SK-N-SH treated with all-trans-retinoic acid at 6 μM for 48 hours (cell line): ENCODE results near the gene HELZ.

ENCODE experiments used
- ATAC-seq: fragments of 200-7000 bp; cut with Tn5 transposase; 3 replicates; pipeline ENCODE4 v1.9.1; 2020; ENCODE audit warnings: mild to moderate bottlenecking, moderate library complexity
- ARNTL ChIP-seq: fragments of 450-650 bp; formaldehyde crosslinking; IDR thresholded peaks from 2 replicates; pipeline ENCODE4 v1.5.0; 2020; ENCODE audit warnings: low read depth, mild to moderate bottlenecking, moderate library complexity, borderline replicate concordance
- BACH2 ChIP-seq: fragments of 250-450 bp; sonication (Bioruptor Pico); IDR thresholded peaks from 2 replicates; pipeline ENCODE4 v1.9.0; 2021; ENCODE audit warnings: mild to moderate bottlenecking, borderline replicate concordance
- CSDC2 ChIP-seq: fragments of 250-450 bp; sonication (Bioruptor Pico); IDR thresholded peaks from 2 replicates; pipeline ENCODE4 v1.5.0; 2020; ENCODE audit warnings: mild to moderate bottlenecking, moderate library complexity
- ISL1 ChIP-seq: fragments of 250-450 bp; sonication (Bioruptor Pico); IDR thresholded peaks from 2 replicates; pipeline ENCODE4 v2.1.2; 2022; ENCODE audit warnings: mild to moderate bottlenecking, moderate library complexity
- OSR1 ChIP-seq: fragments of 250-450 bp; sonication (Bioruptor Pico); IDR thresholded peaks from 2 replicates; pipeline ENCODE4 v1.8.0; 2022; ENCODE audit warnings: moderate library complexity, mild to moderate bottlenecking, inconsistent platforms
- PPARA ChIP-seq: fragments of 250-450 bp; sonication (Bioruptor Pico); IDR thresholded peaks from 2 replicates; pipeline ENCODE4 v1.5.0; 2020; ENCODE audit warnings: mild to moderate bottlenecking, borderline replicate concordance
- RARB ChIP-seq: fragments of 250-450 bp; sonication (Bioruptor Pico); IDR thresholded peaks from 2 replicates; pipeline ENCODE4 v1.8.0; 2021; ENCODE audit warnings: mild to moderate bottlenecking, moderate library complexity
- SNAI2 ChIP-seq: fragments of 250-450 bp; sonication (Bioruptor Pico); IDR thresholded peaks from 2 replicates; pipeline ENCODE4 v1.5.0; 2020; ENCODE audit warnings: mild to moderate bottlenecking, moderate library complexity
- TCF4 ChIP-seq: fragments of 250-450 bp; sonication (Bioruptor Pico); IDR thresholded peaks from 2 replicates; pipeline ENCODE4 v1.8.0; 2021; ENCODE audit warnings: mild to moderate bottlenecking, moderate library complexity, borderline replicate concordance
- TOX ChIP-seq: fragments of 250-450 bp; sonication (Bioruptor Pico); IDR thresholded peaks from 2 replicates; pipeline ENCODE4 v1.8.0; 2021; ENCODE audit warnings: mild to moderate bottlenecking, moderate library complexity, borderline replicate concordance
- ZC3H10 ChIP-seq: fragments of 250-450 bp; sonication (Bioruptor Pico); IDR thresholded peaks from 2 replicates; pipeline ENCODE4 v1.5.1; 2021; ENCODE audit warnings: mild to moderate bottlenecking, moderate library complexity
- ZFP3 ChIP-seq: fragments of 250-450 bp; sonication (Bioruptor Pico); IDR thresholded peaks from 2 replicates; pipeline ENCODE4 v1.5.0; 2020; ENCODE audit warnings: mild to moderate bottlenecking, moderate library complexity
- ZFP30 ChIP-seq: fragments of 450-650 bp; formaldehyde crosslinking; IDR thresholded peaks from 2 replicates; pipeline ENCODE4 v1.5.0; 2022; ENCODE audit warnings: mild to moderate bottlenecking, moderate library complexity
- ZNF565 ChIP-seq: fragments of 450-650 bp; formaldehyde crosslinking; conservative IDR thresholded peaks from 2 replicates; pipeline ENCODE4 v1.5.0; 2020; ENCODE audit warnings: low read depth, mild to moderate bottlenecking, moderate library complexity
- ZNF70 ChIP-seq: fragments of 450-650 bp; formaldehyde crosslinking; IDR thresholded peaks from 2 replicates; pipeline ENCODE4 v1.5.0; 2020; ENCODE audit warnings: mild to moderate bottlenecking, moderate library complexity
- ZNF8 ChIP-seq: fragments of 450-650 bp; formaldehyde crosslinking; IDR thresholded peaks from 2 replicates; pipeline ENCODE4 v1.5.0; 2020; ENCODE audit warnings: mild to moderate bottlenecking, moderate library complexity
- TF ChIP-seq, protein P1 (sequence below): fragments of 250-450 bp; sonication (Bioruptor Pico); IDR thresholded peaks from 2 replicates; pipeline ENCODE4 v1.5.1; 2021; ENCODE audit warnings: mild to moderate bottlenecking, moderate library complexity
- TF ChIP-seq, protein P2 (sequence below): fragments of 250-450 bp; sonication (Bioruptor Pico); IDR thresholded peaks from 2 replicates; pipeline ENCODE4 v1.8.0; 2021; ENCODE audit warnings: low read depth, mild to moderate bottlenecking, moderate library complexity, borderline replicate concordance
- TF ChIP-seq, protein P3 (sequence below): fragments of 250-450 bp; sonication (Bioruptor Pico); IDR thresholded peaks from 2 replicates; pipeline ENCODE4 v1.5.1; 2020; ENCODE audit warnings: low read depth, mild to moderate bottlenecking, moderate library complexity
- TF ChIP-seq, protein P4 (sequence below): fragments of 250-450 bp; sonication (Bioruptor Pico); IDR thresholded peaks from 2 replicates; pipeline ENCODE4 v1.8.0; 2020; ENCODE audit warnings: mild to moderate bottlenecking, moderate library complexity, borderline replicate concordance

The HELZ gene

DNA sequence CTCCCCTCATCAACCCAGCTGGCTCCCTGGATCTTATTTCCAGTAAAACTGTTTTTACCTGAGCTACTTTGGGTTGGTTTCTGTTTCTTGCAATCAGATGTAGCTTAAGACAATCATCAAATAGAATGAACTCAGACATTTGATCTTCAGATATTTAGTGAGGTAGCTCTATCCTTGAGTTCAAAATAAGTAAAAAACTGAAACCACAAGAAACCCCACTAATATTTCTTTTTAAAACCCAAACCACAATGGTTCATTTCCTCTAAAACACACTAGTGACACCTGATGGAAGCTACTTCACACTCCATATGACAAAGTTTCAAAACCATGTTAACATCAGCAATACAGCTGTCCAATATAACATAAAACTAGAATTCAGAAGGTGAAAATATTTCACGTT, 162.9 kb downstream of the HELZ start:
- no peak for ATAC-seq
- TF ChIP-seq, protein P1, sequence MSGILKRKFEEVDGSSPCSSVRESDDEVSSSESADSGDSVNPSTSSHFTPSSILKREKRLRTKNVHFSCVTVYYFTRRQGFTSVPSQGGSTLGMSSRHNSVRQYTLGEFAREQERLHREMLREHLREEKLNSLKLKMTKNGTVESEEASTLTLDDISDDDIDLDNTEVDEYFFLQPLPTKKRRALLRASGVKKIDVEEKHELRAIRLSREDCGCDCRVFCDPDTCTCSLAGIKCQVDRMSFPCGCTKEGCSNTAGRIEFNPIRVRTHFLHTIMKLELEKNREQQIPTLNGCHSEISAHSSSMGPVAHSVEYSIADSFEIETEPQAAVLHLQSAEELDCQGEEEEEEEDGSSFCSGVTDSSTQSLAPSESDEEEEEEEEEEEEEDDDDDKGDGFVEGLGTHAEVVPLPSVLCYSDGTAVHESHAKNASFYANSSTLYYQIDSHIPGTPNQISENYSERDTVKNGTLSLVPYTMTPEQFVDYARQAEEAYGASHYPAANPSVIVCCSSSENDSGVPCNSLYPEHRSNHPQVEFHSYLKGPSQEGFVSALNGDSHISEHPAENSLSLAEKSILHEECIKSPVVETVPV (CRISPR knock-in tag) = no peak
- TF ChIP-seq BACH2 (CRISPR knock-in tag) (no peak), ZC3H10 (CRISPR knock-in tag) (no peak), SNAI2 (no peak)
- TF ChIP-seq, protein P2, sequence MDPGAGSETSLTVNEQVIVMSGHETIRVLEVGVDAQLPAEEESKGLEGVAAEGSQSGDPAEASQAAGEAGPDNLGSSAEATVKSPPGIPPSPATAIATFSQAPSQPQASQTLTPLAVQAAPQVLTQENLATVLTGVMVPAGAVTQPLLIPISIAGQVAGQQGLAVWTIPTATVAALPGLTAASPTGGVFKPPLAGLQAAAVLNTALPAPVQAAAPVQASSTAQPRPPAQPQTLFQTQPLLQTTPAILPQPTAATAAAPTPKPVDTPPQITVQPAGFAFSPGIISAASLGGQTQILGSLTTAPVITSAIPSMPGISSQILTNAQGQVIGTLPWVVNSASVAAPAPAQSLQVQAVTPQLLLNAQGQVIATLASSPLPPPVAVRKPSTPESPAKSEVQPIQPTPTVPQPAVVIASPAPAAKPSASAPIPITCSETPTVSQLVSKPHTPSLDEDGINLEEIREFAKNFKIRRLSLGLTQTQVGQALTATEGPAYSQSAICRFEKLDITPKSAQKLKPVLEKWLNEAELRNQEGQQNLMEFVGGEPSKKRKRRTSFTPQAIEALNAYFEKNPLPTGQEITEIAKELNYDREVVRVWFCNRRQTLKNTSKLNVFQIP = no peak

DNA sequence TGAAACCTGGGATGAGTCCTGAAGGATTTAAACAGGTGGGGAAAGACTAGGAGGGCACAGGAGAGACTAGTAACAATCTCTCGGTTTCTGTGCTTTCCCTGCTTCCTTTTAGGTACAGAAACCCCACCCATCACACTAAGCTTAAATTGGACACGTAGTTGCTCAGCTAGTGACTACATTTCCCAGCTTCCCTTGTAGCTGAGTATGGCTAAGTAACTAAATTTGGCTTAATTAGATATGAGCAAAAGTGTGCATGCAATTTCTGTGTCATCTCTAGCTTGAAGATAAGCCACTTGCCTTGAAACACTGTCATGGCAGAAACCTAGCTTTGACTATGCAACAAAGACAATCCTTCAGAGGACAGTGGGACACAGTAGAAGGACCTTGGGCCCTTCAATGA, 164.2 kb downstream of the HELZ start:
- no peak for TF ChIP-seq ZNF70 (CRISPR knock-in tag)
- TF ChIP-seq RARB (CRISPR knock-in tag) = no peak
- TF ChIP-seq SNAI2 = no peak
- no peak for TF ChIP-seq OSR1
- no peak for TF ChIP-seq ARNTL (CRISPR knock-in tag)
- TF ChIP-seq TCF4 (CRISPR knock-in tag) = no peak
- TF ChIP-seq ZFP30 (CRISPR knock-in tag) = no peak
- TF ChIP-seq, protein P3, sequence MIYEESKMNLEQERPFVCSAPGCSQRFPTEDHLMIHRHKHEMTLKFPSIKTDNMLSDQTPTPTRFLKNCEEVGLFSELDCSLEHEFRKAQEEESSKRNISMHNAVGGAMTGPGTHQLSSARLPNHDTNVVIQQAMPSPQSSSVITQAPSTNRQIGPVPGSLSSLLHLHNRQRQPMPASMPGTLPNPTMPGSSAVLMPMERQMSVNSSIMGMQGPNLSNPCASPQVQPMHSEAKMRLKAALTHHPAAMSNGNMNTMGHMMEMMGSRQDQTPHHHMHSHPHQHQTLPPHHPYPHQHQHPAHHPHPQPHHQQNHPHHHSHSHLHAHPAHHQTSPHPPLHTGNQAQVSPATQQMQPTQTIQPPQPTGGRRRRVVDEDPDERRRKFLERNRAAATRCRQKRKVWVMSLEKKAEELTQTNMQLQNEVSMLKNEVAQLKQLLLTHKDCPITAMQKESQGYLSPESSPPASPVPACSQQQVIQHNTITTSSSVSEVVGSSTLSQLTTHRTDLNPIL = no peak
- no peak for TF ChIP-seq ZNF565 (CRISPR knock-in tag)
- TF ChIP-seq ISL1 (CRISPR knock-in tag) = no peak
- TF ChIP-seq PPARA (CRISPR knock-in tag) = no peak
- TF ChIP-seq ZFP3 (CRISPR knock-in tag) = no peak
- no peak for TF ChIP-seq TOX (CRISPR knock-in tag)
- no peak for TF ChIP-seq BACH2 (CRISPR knock-in tag)
- TF ChIP-seq, protein P2 = no peak
- TF ChIP-seq, protein P4, sequence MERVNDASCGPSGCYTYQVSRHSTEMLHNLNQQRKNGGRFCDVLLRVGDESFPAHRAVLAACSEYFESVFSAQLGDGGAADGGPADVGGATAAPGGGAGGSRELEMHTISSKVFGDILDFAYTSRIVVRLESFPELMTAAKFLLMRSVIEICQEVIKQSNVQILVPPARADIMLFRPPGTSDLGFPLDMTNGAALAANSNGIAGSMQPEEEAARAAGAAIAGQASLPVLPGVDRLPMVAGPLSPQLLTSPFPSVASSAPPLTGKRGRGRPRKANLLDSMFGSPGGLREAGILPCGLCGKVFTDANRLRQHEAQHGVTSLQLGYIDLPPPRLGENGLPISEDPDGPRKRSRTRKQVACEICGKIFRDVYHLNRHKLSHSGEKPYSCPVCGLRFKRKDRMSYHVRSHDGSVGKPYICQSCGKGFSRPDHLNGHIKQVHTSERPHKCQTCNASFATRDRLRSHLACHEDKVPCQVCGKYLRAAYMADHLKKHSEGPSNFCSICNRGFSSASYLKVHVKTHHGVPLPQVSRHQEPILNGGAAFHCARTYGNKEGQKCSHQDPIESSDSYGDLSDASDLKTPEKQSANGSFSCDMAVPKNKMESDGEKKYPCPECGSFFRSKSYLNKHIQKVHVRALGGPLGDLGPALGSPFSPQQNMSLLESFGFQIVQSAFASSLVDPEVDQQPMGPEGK = no peak
- ATAC-seq = no peak

DNA sequence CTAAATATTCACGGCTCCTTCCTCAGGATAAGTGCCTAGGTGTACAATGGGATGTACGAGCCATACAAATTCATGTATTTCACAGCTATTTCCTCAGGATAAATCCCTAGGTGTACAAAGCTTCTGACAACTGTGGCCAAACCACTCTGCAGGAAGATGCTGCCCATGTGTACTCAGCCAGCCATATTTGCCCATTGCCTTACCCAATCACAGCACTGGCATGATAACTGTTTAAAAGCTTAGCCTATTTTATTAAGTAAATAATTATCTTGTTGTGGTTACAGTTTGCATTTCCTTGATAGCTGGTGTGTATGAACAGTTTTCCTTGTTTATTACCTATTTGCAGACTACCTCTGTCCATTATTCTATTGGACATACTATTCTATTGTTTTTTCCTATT, 165.5 kb downstream of the HELZ start:
- no peak for TF ChIP-seq ZNF70 (CRISPR knock-in tag)
- TF ChIP-seq ARNTL (CRISPR knock-in tag) = no peak
- TF ChIP-seq CSDC2 = no peak
- no peak for TF ChIP-seq ZC3H10 (CRISPR knock-in tag)
- TF ChIP-seq, protein P4 = no peak
- TF ChIP-seq TCF4 (CRISPR knock-in tag) = no peak
- TF ChIP-seq SNAI2 = no peak
- TF ChIP-seq, protein P1 (CRISPR knock-in tag) = no peak
- TF ChIP-seq BACH2 (CRISPR knock-in tag) = no peak
- TF ChIP-seq ZNF565 (CRISPR knock-in tag) = no peak
- TF ChIP-seq ZFP30 (CRISPR knock-in tag) = no peak
- TF ChIP-seq, protein P2 = no peak
- TF ChIP-seq ZNF8 (CRISPR knock-in tag) = no peak
- TF ChIP-seq TOX (CRISPR knock-in tag) = no peak
- TF ChIP-seq RARB (CRISPR knock-in tag) = no peak
- TF ChIP-seq, all 23 proteins: peak for 0
- ATAC-seq = no peak
